A673 (cell line): ENCODE results near the gene RMND1.

Experiments used
- CTCF ChIP-seq: fragments of 300-800, 200-600 bp; sonication (generic); conservative IDR thresholded peaks from 2 replicates; pipeline ENCODE4 v1.5.1; 2017; ENCODE audit warnings: low read depth, mild to moderate bottlenecking, antibody characterized with exemption, low read length, moderate library complexity, mixed read lengths
- EZH2 ChIP-seq: fragments of 200-600 bp; sonication (generic); IDR thresholded peaks from 2 replicates; pipeline ENCODE4 v1.6.1; 2017; ENCODE audit warnings: borderline replicate concordance, low read depth, mild to moderate bottlenecking, mixed read lengths, antibody characterized with exemption, low read length; ENCODE audit not compliant: poor library complexity, severe bottlenecking

GRCh38 chr6:151357758-151358436 lies 94.0 kb downstream of the RMND1 start:
- TF ChIP-seq CTCF (no peak), EZH2 (no peak)
